ENCODE data around the gene EMP1. TPM values are rescaled to one million over a fixed set of nuclear protein-coding genes. Genes with fewer than 3 reads are reported as not detected.

The EMP1 gene
- total RNA-seq, 1 experiment from 2014 or later = 40.3 TPM

GRCh38 chr12:13219320-13219719, 22.8 kb downstream of the EMP1 start:
- no peak for DNase-seq (ENCODE audit: low spot score)

GRCh38 chr12:13220838-13221237, 24.3 kb downstream of the EMP1 start:
- DNase-seq (ENCODE audit: low spot score) = no peak

- no peak for DNase-seq (ENCODE audit: low spot score)
Observed at GRCh38 chr12:13222076-13222475, 25.6 kb downstream of the EMP1 start.

GRCh38 chr12:13223179-13223804, 26.8 kb downstream of the EMP1 start:
- DNase-seq (ENCODE audit: low spot score) = no peak

- DNase-seq (ENCODE audit: low spot score) = no peak
Observed at GRCh38 chr12:13223941-13224340, 27.4 kb downstream of the EMP1 start.

- no peak for DNase-seq (ENCODE audit: low spot score)
Observed at GRCh38 chr12:13227191-13227590, 30.7 kb downstream of the EMP1 start.

GRCh38 chr12:13228579-13228978, 32.1 kb downstream of the EMP1 start:
- no peak for DNase-seq (ENCODE audit: low spot score)

- peak; percentile 13 for DNase-seq (ENCODE audit: low spot score)
Observed at GRCh38 chr12:13229504-13229903, 33.0 kb downstream of the EMP1 start.

- no peak for DNase-seq (ENCODE audit: low spot score)
Observed at GRCh38 chr12:13230500-13230899, 34.0 kb downstream of the EMP1 start.

- peak; percentile 90 for DNase-seq (ENCODE audit: low spot score)
Observed at GRCh38 chr12:13233830-13234641, 37.5 kb downstream of the EMP1 start.

- DNase-seq (ENCODE audit: low spot score) = no peak
Observed at GRCh38 chr12:13238204-13238603, 41.7 kb downstream of the EMP1 start.

GRCh38 chr12:13241833-13242488, 45.4 kb downstream of the EMP1 start:
- peak; percentile 80 for DNase-seq (ENCODE audit: low spot score)

- no peak for DNase-seq (ENCODE audit: low spot score)
Observed at GRCh38 chr12:13242936-13243335, 46.4 kb downstream of the EMP1 start.

GRCh38 chr12:13243516-13244070, 47.1 kb downstream of the EMP1 start:
- no peak for DNase-seq (ENCODE audit: low spot score)

- DNase-seq (ENCODE audit: low spot score) = no peak
Observed at GRCh38 chr12:13247596-13247995, 51.1 kb downstream of the EMP1 start.

- DNase-seq (ENCODE audit: low spot score) = no peak
Observed at GRCh38 chr12:13248964-13249363, 52.4 kb downstream of the EMP1 start.

- no peak for DNase-seq (ENCODE audit: low spot score)
Observed at GRCh38 chr12:13250416-13250815, 53.9 kb downstream of the EMP1 start.

- no peak for DNase-seq (ENCODE audit: low spot score)
Observed at GRCh38 chr12:13251521-13251920, 55.0 kb downstream of the EMP1 start.

- no peak for DNase-seq (ENCODE audit: low spot score)
Observed at GRCh38 chr12:13252024-13252423, 55.5 kb downstream of the EMP1 start.

- no peak for DNase-seq (ENCODE audit: low spot score)
Observed at GRCh38 chr12:13252616-13253015, 56.1 kb downstream of the EMP1 start.

GRCh38 chr12:13253966-13254760, 57.6 kb downstream of the EMP1 start:
- DNase-seq (ENCODE audit: low spot score) = no peak
